GM19324 (cell line): ENCODE data around the gene ZSWIM4.
A peak's percentile ranks its signal among the peaks of the same experiment; 100 is the strongest.
"Not testable (repeated sequence)": the region's sequence is repeated elsewhere in the genome, so short reads cannot be mapped to it uniquely, and the experiment has no call there.

Experiments used
- ATAC-seq: cut with Tn5 transposase; IDR thresholded peaks from one replicate; pipeline ENCODE4 v1.9.1; 2021; ENCODE audit warnings: mild to moderate bottlenecking, moderate library complexity; ENCODE audit not compliant: unreplicated experiment, low FRiP score

The ZSWIM4 gene

DNA sequence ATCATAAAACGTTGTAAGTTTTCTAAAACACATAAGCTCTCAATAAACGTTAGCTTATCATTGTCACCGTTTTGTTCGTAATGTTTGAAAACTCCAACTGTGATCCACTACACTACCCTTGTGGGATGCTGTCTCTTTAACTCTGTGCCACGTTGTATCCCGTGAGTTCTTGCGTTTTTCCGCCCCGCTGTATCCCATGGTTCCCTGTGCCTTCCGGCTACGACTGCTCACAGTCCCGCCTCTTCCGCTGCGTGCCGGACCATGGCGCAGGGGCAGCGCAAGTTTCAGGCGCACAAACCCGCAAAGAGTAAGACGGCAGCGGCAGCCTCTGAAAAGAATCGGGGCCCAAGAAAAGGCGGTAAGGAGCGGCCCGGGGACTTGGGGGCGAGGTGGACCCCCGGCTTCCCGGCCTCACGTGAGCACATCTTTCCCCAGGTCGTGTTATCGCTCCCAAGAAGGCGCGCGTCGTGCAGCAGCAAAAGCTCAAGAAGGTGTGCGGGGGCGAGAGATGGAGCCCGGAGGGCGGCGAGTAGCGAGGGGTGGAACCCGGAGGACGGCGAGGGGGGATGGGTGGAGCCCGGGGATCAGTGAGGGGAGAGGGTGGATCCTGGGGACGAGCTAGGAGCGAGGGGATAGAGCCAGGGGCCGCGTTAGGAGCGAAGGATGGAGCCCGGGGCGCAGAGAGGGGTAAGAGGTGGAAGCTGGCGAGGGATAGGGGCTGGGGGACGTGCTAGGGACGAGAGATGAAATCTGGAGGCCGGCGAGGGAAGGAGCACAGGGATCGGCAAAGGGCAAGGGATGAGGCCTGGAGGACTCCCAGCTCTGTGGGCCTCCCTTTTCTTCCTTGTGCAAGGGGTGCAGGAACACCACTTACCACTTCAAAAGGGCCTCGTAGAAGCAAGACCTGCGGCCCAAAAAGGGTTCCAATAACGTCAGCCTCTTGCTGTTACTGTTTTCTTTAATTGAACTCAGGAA is 20.7 kb upstream of the ZSWIM4 start, which contains the start of gene C19orf53:
TSS of gene C19orf53 (plus strand) at position 240 of the 975 bp plus-strand sequence. CDS start at position 262, 22 bp downstream.
- peak; percentile 94 for ATAC-seq

- no peak for ATAC-seq
These were observed 16.8 kb upstream of the ZSWIM4 start for GRCh38 chr19:13778398-13778797.

- ATAC-seq = no peak
These were observed 16.4 kb upstream of the ZSWIM4 start for GRCh38 chr19:13778847-13779246.

- ATAC-seq = not testable (repeated sequence)
These were observed 15.4 kb upstream of the ZSWIM4 start for GRCh38 chr19:13779794-13780193.

- no peak for ATAC-seq
These were observed 13.7 kb upstream of the ZSWIM4 start for GRCh38 chr19:13781547-13781946.

DNA sequence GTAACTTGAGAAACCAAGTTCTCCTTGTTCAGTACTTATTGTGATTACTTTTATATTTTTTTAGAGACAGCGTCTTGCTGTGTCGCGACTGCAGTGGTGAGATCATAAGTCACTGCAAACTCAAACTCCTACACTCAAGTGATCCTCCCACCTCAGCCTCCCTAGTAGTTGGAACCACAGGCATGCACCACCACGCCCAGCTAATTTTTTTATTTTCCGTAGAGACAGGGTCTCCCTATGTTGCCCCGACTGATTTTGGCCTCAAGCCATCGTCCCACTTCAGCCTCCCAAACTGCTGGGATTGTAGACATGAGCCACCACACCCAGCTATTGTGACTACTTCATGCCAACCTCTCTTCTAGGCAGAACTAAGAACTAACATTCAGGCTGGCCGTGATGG is 12.7 kb upstream of the ZSWIM4 start:
- no peak for ATAC-seq

GRCh38 chr19:13783565-13784500 is 11.4 kb upstream of the ZSWIM4 start:
- peak; percentile 49 for ATAC-seq

DNA sequence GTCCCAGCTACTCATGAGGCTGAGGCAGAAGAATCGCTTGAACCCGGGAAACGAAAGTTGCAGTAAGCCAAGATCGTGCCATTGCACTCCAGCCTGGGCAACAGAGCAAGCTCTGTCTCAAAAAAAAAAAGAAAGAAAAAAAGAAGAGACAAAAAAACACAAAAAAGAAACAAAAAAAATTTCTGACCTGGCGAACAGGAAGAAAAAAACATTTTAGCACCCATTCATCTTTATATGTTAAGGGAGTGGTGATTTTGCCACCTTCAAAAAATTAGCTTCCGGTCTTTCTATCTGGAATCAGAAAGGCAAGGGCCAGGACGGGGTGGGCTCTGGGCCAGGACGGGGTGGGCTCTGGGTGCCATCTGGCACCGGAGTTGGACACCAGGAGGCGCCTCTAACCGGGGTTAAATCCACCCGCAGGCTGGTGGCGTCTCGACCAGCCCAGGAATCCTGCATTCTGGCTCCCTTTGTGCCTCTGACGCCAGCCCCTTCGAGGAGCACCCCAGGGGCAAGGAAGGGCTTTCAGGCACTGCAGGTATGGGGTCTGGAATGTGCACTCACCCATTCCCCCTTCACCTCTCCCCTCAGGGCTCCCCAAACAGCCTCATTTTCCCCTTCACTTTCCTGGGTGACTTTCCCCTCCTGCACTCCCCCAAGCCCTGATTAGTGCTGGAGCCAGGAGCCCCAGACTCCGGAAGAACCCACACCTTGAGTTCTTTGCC is 10.4 kb upstream of the ZSWIM4 start:
- no peak for ATAC-seq

DNA sequence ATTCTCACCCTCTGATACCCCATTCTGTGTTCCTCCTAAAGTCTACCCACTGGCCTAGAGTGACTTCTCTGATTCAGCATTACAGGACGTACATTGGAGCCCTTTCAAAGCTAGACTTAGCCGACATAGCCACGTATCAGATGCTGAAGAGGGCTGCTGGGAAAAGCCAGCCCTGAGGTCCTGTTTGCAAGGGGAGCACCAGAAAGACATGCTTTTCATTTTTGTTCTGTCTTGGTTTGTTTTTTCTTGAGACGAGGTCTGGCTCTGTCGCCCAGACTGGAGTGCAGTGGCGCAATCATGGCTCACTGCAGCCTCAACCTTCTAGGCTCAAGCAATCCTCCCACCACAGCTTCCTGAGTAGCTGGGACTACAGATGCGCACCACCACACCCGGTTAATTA is 6.3 kb upstream of the ZSWIM4 start:
- ATAC-seq = no peak

DNA sequence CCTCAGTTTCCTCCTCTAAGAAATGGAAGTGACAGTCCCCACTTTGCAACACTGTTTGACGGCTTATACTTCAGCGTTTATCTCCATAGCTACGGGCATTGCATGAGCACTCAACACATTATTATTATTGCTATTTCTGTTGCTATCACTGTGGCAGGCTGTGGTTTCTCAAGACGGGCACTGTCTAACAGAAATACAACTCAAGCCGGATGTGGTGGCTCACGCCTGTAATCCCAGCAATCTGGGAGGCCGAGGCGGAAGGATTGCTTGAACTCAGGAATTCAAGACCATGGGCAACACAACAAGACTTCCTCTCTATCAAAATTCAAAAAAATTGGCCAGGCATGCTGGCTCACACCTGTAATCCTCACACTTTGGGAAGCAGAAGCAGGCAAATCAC is 4.9 kb upstream of the ZSWIM4 start:
- no peak for ATAC-seq

DNA sequence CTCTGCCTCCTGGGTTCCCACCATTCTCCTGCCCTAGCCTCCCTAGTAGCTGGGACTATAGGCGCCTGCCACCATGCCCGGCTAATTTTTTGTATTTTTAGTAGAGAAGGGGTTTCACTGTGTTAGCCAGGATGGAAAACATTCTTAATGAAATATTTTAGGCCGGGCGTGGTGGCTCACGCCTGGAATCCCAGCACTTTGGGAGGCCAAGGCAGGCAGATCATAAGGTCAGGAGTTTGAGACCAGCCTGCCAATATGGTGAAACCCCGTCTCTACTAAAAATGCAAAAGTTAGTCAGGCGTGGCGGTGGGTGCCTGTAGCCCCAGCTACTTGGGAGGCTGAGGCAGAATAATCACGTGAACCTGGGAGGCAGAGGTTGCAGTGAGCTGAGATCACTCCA is 1.9 kb upstream of the ZSWIM4 start:
- not testable (repeated sequence) for ATAC-seq

DNA sequence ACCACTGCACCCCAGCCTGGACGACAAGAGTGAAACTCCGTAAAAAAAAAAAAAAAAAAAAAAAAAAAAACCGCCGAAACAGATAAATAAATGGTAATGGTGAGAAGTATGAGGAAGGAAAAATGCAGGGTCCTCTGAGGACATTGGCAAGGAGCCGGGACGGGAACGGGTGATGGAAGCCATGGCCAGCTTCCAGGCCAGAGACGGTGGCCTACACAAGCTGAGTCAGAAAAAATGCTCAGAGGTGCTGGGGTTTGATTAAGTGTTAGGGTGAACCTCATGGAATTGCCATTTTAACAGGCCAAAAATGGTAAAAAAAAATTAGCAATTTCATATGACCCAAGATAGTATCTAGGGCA is 866 bp upstream of the ZSWIM4 start:
- no peak for ATAC-seq

DNA sequence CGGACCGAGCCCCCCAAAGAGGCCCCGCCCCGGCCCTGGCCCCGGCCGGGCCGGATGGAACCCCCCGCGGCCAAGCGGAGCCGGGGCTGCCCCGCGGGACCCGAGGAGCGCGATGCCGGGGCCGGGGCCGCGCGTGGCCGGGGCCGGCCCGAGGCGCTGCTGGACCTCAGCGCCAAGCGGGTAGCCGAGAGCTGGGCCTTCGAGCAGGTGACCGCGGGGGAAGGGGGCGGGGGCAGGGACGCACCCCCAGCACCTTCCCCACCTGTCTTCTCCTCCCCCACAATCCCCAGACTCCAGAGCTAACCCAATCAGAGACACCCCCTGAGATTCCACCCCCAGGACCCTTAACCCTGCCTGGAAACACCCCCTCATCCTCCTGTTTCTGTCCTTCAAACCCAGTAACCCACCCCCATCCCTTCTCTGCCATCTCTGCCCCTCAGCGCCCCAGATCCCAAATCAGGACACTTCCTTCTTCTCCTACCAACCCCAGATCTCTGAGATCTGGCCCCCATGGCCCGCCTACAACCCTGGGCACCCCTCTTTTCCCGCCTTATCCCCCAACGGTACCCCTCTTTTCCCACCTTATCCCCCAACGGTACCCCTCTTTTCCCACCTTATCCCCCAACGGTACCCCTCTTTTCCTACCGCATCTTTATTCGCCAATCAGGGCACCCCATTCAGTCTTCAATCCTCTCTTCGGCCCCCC is 505 bp downstream of the ZSWIM4 start:
- ATAC-seq = no peak

- ATAC-seq = no peak
These were observed 1.2 kb downstream of the ZSWIM4 start for GRCh38 chr19:13796301-13797057.

DNA sequence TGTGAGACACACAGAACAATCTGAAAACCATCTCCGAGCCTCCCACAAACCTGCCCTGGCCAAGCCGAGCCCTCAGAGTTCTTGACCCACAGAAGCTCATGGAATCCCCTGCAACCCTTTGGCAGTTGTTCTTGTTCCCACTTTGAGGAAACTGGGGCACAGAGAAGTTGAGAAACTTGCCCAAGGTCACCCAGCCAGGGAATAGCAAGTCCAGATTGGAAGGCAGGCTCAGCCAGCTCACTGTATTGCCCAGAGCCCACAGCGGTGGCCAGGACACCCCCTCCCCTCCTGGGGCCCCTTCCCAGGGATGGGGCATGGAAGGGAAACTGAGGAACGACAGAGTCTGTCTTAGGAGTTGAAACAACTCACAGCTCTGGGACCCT is 1.8 kb downstream of the ZSWIM4 start:
- no peak for ATAC-seq

DNA sequence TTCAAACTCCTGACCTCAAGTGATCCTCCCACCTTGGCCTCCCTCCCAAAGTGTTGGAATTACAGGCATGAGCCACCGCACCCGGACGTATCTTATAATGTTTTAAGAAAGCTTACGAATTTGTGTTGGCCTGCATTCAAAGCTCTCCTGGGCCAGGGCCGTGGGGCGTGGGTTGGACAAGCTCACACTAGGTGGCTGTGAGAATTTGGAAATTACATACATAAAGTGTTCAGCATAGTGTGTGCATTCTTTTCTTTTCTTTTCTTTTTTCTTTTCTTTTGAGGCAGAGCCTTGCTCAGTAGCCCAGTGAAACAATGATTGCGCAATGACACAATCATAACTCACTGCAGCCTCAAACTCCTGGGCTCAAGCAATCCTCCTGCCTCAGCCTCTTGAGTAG is 2.6 kb downstream of the ZSWIM4 start:
- ATAC-seq = no peak

- ATAC-seq = no peak
These were observed 4.4 kb downstream of the ZSWIM4 start for GRCh38 chr19:13799669-13800068.

DNA sequence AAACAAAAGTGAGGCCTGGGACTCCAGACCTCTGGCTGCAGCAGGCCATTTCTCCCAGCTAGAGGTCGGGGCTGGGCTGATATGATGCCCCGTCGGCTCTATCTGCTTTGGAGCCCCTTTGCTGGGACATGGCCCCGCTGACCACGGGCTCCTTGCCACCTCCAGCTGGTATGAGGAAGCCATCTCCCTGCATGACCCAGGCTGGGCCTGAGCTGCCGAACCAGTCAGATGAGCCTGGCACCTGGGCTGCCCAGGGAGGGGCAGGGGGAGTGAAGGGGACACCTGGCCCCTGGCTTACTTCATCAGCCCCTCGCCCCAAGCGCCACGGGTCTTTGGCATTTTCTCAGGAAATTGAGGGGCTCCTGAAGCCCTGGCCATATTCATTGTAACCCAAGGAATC is 7.8 kb downstream of the ZSWIM4 start:
- no peak for ATAC-seq
